Coronary artery (tissue), 2 donors: ENCODE data around the gene NEB.

Experiments used
- DNase-seq: peaks from one replicate; pipeline ENCODE4 v3.0.0-alpha.2; 2017; ENCODE audit warnings: low spot score
- H3K27ac ChIP-seq, 2 donors: fragments of 200-600 bp; sonication (generic); one replicate each; pipeline ENCODE4 v1.5.1; 2016 to 2019
- H3K4me3 ChIP-seq: fragments of 200-600 bp; sonication (generic); 2 replicates; pipeline ENCODE4 v1.5.1; 2016; ENCODE audit warnings: mild to moderate bottlenecking, moderate library complexity
- TF ChIP-seq, protein P1 (sequence below): fragments of 200-600 bp; sonication (generic); IDR thresholded peaks from one replicate; pipeline ENCODE4 v1.5.1; 2019; ENCODE audit warnings: antibody characterized with exemption

The NEB gene

DNA sequence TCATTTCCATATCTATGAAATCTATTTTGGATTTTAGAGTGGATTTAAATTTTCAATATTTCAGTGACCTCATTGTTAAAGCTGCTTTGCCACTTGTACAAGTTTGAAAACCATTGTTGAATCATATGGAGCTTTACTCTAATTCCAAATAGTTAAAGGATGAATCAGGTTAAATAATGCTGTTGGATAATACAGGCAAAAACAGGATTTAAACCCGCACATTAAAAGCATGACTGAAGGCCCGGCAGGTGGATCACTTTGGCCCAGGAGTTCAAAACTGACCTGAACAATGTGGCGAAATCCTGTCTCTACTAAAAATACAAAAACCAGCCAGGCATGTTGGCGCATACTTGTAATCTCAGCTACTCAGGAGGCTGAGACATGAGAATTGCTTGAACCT lies 256.3 kb downstream of the NEB start:
- no peak for DNase-seq
- Histone ChIP-seq H3K4me3 (no peak overlapping the region), H3K27ac (no peak overlapping the region)
- TF ChIP-seq, protein P1, sequence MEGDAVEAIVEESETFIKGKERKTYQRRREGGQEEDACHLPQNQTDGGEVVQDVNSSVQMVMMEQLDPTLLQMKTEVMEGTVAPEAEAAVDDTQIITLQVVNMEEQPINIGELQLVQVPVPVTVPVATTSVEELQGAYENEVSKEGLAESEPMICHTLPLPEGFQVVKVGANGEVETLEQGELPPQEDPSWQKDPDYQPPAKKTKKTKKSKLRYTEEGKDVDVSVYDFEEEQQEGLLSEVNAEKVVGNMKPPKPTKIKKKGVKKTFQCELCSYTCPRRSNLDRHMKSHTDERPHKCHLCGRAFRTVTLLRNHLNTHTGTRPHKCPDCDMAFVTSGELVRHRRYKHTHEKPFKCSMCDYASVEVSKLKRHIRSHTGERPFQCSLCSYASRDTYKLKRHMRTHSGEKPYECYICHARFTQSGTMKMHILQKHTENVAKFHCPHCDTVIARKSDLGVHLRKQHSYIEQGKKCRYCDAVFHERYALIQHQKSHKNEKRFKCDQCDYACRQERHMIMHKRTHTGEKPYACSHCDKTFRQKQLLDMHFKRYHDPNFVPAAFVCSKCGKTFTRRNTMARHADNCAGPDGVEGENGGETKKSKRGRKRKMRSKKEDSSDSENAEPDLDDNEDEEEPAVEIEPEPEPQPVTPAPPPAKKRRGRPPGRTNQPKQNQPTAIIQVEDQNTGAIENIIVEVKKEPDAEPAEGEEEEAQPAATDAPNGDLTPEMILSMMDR: no peak

GRCh38 chr2:151476287-151476686 lies 258.0 kb downstream of the NEB start:
- no peak for DNase-seq
- no peak overlapping the region for H3K27ac ChIP-seq
- H3K4me3 ChIP-seq: no peak overlapping the region
- TF ChIP-seq, protein P1: no peak

DNA sequence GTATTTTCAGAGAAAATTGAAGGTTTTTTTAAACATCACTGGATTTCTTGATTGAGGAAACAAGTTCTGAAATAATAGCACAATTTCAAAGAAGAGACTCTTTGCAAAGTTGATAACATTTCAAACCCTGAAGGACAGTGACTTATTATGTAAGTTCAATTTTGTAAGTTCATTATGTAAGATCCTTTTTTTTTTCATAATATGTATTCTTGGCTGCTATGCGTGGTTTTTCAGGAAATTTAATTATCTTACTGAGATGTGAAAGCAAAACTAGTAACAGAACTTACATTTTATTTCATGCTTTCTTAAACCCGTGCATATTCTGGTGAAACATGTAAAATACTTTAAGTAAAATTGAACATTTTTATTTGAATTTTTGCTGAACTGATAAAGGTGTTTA lies 259.2 kb downstream of the NEB start:
- DNase-seq: no peak
- TF ChIP-seq, protein P1: no peak

GRCh38 chr2:151472966-151473365 lies 261.3 kb downstream of the NEB start:
- DNase-seq: no peak
- Histone ChIP-seq H3K4me3 (no peak overlapping the region), H3K27ac (no peak overlapping the region)
- TF ChIP-seq, protein P1: no peak

More for the DNA sequence above, 259.2 kb downstream of the NEB start:
- H3K4me3 ChIP-seq: no peak overlapping the region
- H3K27ac ChIP-seq: no peak overlapping the region

- no peak overlapping the region for H3K27ac ChIP-seq
- TF ChIP-seq, protein P1: no peak
- DNase-seq: no peak
- H3K4me3 ChIP-seq: no peak overlapping the region
Observed at GRCh38 chr2:151470556-151470955, 263.7 kb downstream of the NEB start.

DNA sequence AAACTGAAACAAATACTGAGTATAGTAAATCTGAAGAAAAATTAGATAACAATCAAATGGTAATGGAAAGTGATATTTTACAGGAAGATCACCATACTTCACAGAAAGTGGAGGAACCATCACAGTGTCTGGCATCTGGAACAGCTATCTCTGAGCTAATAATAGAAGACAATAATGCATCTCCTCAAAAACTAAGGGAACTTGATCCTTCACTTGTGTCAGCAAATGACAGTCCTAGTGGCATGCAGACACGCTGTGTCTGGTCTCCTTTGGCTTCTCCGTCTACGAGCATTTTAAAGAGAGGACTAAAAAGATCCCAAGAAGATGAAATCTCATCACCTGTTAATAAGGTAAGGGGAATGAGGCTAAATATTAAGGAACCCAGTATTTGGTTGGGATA lies 268.5 kb downstream of the NEB start:
- DNase-seq: no peak
- TF ChIP-seq, protein P1: no peak
- H3K27ac ChIP-seq: no peak overlapping the region
- H3K4me3 ChIP-seq: no peak overlapping the region

DNA sequence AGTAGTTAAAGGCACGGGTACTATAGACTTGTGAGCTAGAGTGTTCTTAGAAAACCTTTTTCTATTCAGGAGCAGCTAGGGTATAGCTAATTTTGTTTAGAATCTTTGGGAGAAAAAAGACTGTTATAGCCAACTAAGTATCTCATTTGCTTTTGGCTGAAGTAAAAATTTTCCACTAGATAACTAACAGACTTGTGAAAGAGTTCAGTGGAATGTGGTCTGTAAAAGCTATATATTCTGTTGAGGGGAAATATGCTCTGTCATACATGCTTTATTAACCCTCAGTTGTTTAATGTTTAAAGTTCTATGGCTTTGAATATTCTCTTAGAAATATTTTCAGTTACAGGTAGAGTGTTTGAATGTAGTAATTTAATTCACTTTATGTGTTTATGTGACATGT lies 274.9 kb downstream of the NEB start:
- no peak overlapping the region for H3K4me3 ChIP-seq
- no peak for DNase-seq
- TF ChIP-seq, protein P1: no peak
- H3K27ac ChIP-seq: no peak overlapping the region
